ENCODE data around the gene LRRC9.

LRRC9 gene

GRCh38 chr14:59897757-59898383 lies 22.1 kb upstream of the LRRC9 start:
- TF ChIP-seq CTCF (IDR thresholded peaks at IDR 0.05) (peak; percentile 78), ZFX (IDR thresholded peaks at IDR 0.05; ENCODE audit: borderline replicate concordance) (no peak)
- no peak overlapping the region for H3K27ac ChIP-seq

GRCh38 chr14:59900556-59900955 lies 19.4 kb upstream of the LRRC9 start:
- no peak overlapping the region for H3K27ac ChIP-seq
- no peak for TF ChIP-seq CTCF (IDR thresholded peaks at IDR 0.05)
- no peak for TF ChIP-seq ZFX (IDR thresholded peaks at IDR 0.05; ENCODE audit: borderline replicate concordance)

GRCh38 chr14:59904184-59904583 lies 15.8 kb upstream of the LRRC9 start:
- no peak for TF ChIP-seq ZFX (IDR thresholded peaks at IDR 0.05; ENCODE audit: borderline replicate concordance)
- no peak for TF ChIP-seq CTCF (IDR thresholded peaks at IDR 0.05)
- no peak overlapping the region for H3K27ac ChIP-seq

- no peak overlapping the region for H3K27ac ChIP-seq
- TF ChIP-seq ZFX (IDR thresholded peaks at IDR 0.05; ENCODE audit: borderline replicate concordance) = no peak
- TF ChIP-seq CTCF (IDR thresholded peaks at IDR 0.05) = no peak
Observed at GRCh38 chr14:59905188-59905587, 14.8 kb upstream of the LRRC9 start.

GRCh38 chr14:59912443-59912842 lies 7.5 kb upstream of the LRRC9 start:
- TF ChIP-seq CTCF (IDR thresholded peaks at IDR 0.05) (no peak), ZFX (IDR thresholded peaks at IDR 0.05; ENCODE audit: borderline replicate concordance) (no peak)
- H3K27ac ChIP-seq = no peak overlapping the region

DNA sequence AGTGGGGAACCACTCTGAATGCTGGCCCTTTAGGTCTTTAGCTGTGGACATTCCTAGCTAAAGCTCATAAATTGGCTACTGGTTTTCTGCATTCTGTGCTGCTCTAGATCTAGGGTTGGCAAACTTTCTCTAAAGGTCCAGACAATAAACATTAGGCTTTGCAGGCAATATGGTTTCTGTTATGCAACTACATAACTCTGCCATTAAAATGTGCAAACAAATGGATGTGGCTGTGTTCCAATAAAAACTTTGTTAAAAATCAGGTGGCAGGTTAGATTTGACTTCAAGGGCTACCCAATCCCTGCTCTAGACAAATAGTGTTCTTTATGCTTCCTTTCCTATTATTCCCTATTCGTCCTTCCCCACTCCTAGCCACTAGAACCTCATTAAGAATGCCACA lies 6.8 kb upstream of the LRRC9 start:
- TF ChIP-seq CTCF (IDR thresholded peaks at IDR 0.05) = no peak
- TF ChIP-seq ZFX (IDR thresholded peaks at IDR 0.05; ENCODE audit: borderline replicate concordance) = no peak

GRCh38 chr14:59918824-59919569 lies 947 bp upstream of the LRRC9 start:
- no peak overlapping the region for H3K27ac ChIP-seq
- no peak for TF ChIP-seq ZFX (IDR thresholded peaks at IDR 0.05; ENCODE audit: borderline replicate concordance)
- peak; percentile 60 for TF ChIP-seq CTCF (IDR thresholded peaks at IDR 0.05)

More for the DNA sequence above, 6.8 kb upstream of the LRRC9 start:
- H3K27ac ChIP-seq = no peak overlapping the region

Measured in 22Rv1 (cell line).